ENCODE results near the gene CTNNA1. TPM values are rescaled to one million over a fixed set of nuclear protein-coding genes. Genes with fewer than 3 reads are reported as not detected.
A peak's percentile ranks its signal among the peaks of the same experiment; 100 is the strongest.

CTNNA1 gene
- total RNA-seq, 2 donors from 2014 or later, result 266 to 322 TPM

DNA sequence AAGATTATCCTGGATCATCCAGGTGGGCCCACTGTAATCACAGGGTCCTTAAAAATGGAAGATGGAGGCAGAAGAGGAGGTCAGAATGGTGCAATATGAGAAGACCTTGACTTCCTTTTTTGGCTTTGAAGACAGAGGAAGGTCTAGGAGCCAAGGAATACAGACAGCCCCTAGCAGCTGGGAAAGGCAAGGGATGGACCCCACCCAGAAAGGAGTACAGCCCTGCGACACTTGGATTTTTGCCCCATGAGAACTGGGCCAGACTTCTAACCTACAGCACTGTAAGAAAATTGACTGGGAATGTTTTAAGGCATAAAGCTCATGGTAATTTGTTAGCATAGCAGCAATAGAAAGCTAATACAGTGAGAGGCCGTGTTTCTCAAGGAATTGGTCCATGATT lies 188.8 kb downstream of the CTNNA1 start:
- Histone ChIP-seq H3K4me1 (ENCODE audit: control insufficient read depth in 1 of 2, low read depth in 2 of 2) (peaks cover 0 to 13% of the 10 kb centered on the region in 2 donors), H3K27me3 (replicated peaks; ENCODE audit: insufficient read depth) (no peaks in the 10 kb centered on the region), H3K36me3 (peaks cover 2% of the 10 kb centered on the region), H3K27ac (no peak overlapping the region), H3K4me3 (no peak overlapping the region), H3K9me3 (no peaks in the 10 kb centered on the region)
- DNase-seq (ENCODE audit: low spot score) (no peak), ATAC-seq (ENCODE audit: insufficient number of reproducible peaks, low FRiP score, low read depth) (no peak)
- TF ChIP-seq, protein P1, sequence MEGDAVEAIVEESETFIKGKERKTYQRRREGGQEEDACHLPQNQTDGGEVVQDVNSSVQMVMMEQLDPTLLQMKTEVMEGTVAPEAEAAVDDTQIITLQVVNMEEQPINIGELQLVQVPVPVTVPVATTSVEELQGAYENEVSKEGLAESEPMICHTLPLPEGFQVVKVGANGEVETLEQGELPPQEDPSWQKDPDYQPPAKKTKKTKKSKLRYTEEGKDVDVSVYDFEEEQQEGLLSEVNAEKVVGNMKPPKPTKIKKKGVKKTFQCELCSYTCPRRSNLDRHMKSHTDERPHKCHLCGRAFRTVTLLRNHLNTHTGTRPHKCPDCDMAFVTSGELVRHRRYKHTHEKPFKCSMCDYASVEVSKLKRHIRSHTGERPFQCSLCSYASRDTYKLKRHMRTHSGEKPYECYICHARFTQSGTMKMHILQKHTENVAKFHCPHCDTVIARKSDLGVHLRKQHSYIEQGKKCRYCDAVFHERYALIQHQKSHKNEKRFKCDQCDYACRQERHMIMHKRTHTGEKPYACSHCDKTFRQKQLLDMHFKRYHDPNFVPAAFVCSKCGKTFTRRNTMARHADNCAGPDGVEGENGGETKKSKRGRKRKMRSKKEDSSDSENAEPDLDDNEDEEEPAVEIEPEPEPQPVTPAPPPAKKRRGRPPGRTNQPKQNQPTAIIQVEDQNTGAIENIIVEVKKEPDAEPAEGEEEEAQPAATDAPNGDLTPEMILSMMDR (IDR thresholded peaks at IDR 0.05), result no peak

DNA sequence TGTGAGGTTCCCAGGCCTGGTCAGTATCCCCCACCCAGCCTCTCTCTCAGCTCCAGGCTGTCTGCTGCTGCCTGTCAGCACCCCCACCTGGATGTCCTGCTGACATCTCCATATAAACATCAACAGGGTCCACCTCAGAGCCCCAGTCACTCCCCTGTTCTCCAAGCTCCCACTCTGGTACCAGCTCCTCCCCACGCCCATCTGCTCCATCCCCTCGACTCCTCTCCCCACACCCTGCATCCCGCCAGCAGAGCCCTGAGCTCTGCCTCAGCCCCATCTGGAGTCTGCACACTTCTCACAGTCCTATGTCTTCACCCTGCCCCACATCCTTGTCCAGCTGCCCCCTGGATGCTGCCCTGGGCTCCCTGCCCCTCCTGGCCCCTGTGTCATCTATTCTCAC lies 189.6 kb downstream of the CTNNA1 start:
- H3K4me3 ChIP-seq, result no peak overlapping the region
- DNase-seq (ENCODE audit: low spot score) (no peak), ATAC-seq (ENCODE audit: insufficient number of reproducible peaks, low FRiP score, low read depth) (no peak)
- no peaks in the 10 kb centered on the region for H3K9me3 ChIP-seq
- no peaks in the 10 kb centered on the region for H3K27me3 ChIP-seq (replicated peaks; ENCODE audit: insufficient read depth)
- TF ChIP-seq, protein P1 (IDR thresholded peaks at IDR 0.05), result no peak
- H3K4me1 ChIP-seq (ENCODE audit: control insufficient read depth in 1 of 2, low read depth in 2 of 2), result peaks cover 0 to 11% of the 10 kb centered on the region in 2 donors
- H3K27ac ChIP-seq, result no peak overlapping the region
- H3K36me3 ChIP-seq, result peaks cover 6% of the 10 kb centered on the region

DNA sequence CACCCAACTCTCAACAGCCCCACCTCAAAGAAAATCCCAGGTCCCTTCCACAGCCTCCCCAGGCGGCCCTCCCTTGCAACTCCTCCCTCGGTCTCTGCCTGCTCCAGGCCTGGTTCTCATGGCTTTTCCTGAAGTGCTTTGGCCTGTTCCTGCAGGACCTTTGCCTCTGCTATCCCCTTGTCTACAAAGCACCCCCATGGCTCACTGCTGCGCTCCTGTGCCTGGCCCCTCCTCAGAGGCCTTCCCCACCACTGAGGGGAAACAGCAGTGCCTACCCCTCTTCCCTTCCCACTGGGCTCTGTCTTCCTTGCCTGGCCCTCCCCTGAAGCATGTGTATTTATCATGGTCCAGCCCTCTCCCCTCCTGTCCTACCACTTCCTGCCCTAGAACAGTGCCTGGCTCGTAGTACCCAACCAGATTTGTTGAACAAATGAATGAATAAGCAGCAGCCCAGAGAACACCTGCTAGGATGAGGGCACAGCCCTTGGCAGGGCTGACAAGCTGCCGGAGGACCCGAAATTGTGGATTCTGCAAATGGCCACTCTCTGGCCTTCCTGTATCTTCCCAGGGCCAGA lies 190.5 kb downstream of the CTNNA1 start:
- DNase-seq (ENCODE audit: low spot score) (no peak), ATAC-seq (ENCODE audit: insufficient number of reproducible peaks, low FRiP score, low read depth) (no peak)
- Histone ChIP-seq H3K4me3 (no peak overlapping the region), H3K27ac (no peak overlapping the region), H3K36me3 (peaks cover 6% of the 10 kb centered on the region), H3K4me1 (ENCODE audit: control insufficient read depth in 1 of 2, low read depth in 2 of 2) (peaks cover 0 to 13% of the 10 kb centered on the region in 2 donors), H3K9me3 (no peaks in the 10 kb centered on the region), H3K27me3 (replicated peaks; ENCODE audit: insufficient read depth) (no peaks in the 10 kb centered on the region)
- TF ChIP-seq, protein P1 (IDR thresholded peaks at IDR 0.05), result no peak

DNA sequence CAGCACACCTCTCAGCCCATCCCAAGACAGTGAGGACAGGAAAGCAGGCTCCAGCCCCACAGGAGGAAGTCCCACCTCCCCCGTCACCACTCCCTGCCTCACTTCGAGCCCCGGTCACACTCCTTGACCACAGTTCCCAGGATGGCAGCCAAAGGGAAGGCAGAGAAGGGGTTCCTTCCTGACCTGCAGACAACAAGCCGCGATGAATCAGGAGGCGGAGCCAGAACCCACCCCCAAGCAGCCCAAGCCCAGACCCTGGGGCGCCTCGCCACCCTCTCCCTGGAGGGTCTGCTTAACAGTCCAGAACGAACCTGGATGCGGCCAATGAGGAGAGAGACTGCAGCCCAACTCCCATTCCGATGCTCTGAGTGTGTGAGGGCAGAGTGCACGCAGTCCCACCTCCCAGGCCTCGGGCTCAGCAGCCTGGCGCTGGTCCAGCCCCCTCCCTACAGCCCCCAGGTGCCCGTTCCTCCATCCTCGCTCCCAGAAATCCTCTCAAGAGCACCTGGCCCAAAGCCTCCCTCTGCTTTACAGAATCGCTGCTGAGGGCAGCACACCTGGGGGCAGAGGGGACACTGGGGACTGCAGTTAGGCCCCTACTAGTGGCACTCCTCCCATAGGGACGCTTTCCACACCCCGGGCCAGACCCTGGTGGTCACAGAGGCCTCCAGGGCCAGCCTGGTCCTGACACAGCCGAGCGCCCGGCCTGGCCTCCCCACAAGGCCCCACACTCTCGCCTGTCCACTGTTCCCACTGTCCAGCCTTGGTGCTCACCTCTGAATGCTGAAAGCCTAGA lies 191.5 kb downstream of the CTNNA1 start:
- Histone ChIP-seq H3K4me1 (ENCODE audit: control insufficient read depth in 1 of 2, low read depth in 2 of 2) (peaks cover 4 to 23% of the 10 kb centered on the region in 2 donors), H3K4me3 (no peak overlapping the region), H3K27me3 (replicated peaks; ENCODE audit: insufficient read depth) (no peaks in the 10 kb centered on the region), H3K27ac (no peak overlapping the region), H3K9me3 (no peaks in the 10 kb centered on the region), H3K36me3 (peaks cover 6% of the 10 kb centered on the region)
- ATAC-seq (ENCODE audit: insufficient number of reproducible peaks, low FRiP score, low read depth), result no peak
- TF ChIP-seq, protein P1 (IDR thresholded peaks at IDR 0.05), result no peak
- DNase-seq (ENCODE audit: low spot score), result no peak

DNA sequence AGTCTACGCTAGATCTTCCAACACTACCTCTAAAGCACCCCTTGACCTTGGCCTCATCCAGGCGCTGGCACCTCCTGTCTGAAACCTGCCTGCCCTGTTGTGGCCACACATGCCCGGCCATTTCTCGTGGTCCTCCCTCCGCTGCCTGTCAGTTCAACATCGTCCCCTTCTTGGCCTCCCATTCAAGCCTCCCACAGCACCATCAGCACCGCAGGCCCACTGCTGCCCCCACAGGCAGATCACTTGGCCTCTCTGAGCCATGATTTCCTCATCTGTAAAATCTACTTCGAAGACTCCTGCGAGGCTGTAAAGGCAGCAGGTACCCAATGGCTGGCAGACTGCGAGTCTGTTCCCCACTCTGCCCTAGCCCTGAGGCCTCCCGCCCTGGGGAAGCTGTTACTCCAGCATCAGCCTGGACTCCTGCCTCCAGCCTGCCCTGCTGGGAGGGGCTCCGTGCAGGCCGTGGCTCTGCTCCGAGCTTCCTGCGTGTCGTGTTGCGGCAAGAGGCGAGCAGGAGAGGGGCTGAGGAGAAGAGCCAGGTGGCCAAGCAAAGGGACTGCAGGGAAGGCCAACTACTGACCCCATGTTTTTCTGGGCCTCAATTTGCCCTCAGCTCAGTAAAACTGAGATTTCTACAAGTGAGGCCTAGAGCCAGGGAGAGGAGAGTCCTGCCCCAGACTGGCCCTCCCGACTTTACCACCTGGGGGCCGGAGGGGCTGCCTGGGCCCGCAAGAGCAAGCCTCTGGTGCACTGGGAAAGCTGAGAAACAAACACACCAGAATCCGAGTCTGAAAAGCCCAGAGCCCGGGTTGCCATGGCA lies 192.4 kb downstream of the CTNNA1 start:
- Histone ChIP-seq H3K36me3 (peaks cover 6% of the 10 kb centered on the region), H3K4me3 (no peak overlapping the region), H3K27me3 (replicated peaks; ENCODE audit: insufficient read depth) (no peaks in the 10 kb centered on the region), H3K27ac (no peak overlapping the region), H3K4me1 (ENCODE audit: control insufficient read depth in 1 of 2, low read depth in 2 of 2) (peaks cover 12 to 32% of the 10 kb centered on the region in 2 donors), H3K9me3 (no peaks in the 10 kb centered on the region)
- DNase-seq (ENCODE audit: low spot score), result no peak
- no peak for ATAC-seq (ENCODE audit: insufficient number of reproducible peaks, low FRiP score, low read depth)
- TF ChIP-seq, protein P1 (IDR thresholded peaks at IDR 0.05), result peak; percentile 7

Measured in thoracic aorta (tissue), 2 donors.